ENCODE results near the gene TRAPPC10. TPM values are rescaled to one million over a fixed set of nuclear protein-coding genes. Genes with fewer than 3 reads are reported as not detected.
A peak's percentile ranks its signal among the peaks of the same experiment; 100 is the strongest.

TRAPPC10 gene
- total and polyA plus RNA-seq, 10 of the 15 experiments (the other 5 are each of a cell fraction or from before 2014, with no cell fraction given) = 1.1 to 39.6 (median 28.2) TPM

DNA sequence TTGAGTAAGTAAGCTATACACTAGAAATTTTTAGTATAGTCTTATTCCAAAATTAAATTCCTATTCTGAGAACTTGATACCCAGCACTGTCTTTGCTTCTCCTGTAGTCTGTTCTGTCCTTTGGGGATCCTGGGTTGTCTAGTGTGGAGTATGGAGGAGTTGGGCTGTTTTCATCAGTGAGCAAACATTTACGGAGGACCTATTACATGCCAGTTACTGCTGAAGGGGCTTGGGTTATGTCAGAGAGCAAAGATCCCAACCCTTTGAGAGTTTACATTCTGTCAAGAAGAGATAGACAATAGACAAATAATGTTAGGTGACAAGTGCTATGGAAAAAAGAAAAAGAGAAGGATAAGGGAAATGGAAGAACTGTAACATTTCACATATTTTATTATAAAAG, 9.0 kb downstream of the TRAPPC10 start (continued):
- no peak for TF ChIP-seq ETV6 (conservative IDR thresholded peaks at IDR 0.05 in 1 of 2, IDR thresholded peaks at IDR 0.05 in 1 of 2; ENCODE audit: borderline replicate concordance in 1 of 2, low read depth in 1 of 2)

DNA sequence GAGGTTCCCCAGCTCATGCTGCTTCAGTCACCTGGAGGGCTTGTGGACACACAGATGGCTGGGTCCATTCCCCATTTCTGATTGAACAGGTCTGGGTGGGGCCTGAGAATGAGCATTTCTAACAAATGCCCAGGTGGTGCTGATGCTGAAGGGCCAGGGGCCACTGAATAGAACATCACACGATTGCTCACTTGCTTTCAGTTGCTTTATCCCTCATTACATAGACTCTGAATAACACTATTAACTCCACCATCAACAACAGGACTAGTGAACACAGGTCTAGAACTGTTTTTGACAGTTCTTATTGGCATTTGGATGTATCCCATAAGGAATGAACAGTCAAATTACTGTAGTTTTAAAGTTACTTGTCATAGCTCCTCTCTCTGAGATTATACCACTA, 12.1 kb downstream of the TRAPPC10 start:
- H3K4me1 ChIP-seq (ENCODE audit: control insufficient read depth, insufficient read depth, low read length) = peaks cover 10% of the 10 kb centered on the region
- 54% methylated on average over 1 of the region's 1 CpG for WGBS (ENCODE audit: insufficient coverage, insufficient replicate concordance, low lambda C conversion rate, missing lambda C conversion rate)
- POLR2A ChIA-PET = interaction anchor here (2.6 kb wide), 1 partner anchor 10 kb away, joined by 10 read pairs; no protein-coding TSS in a partner anchor
- CTCF ChIA-PET = interaction anchor here (0.6 to 1.2 kb wide), 2 partner anchors 10 to 22 kb away, joined by 3 read pairs; no protein-coding TSS in a partner anchor
- ATAC-seq (no peak), DNase-seq (ENCODE audit: low read depth, low spot score) (no peak), FAIRE-seq (peak; percentile 62)
- no TSS peak for BruUV-seq (replicated peaks)
- no peak overlapping the region for H3K9ac ChIP-seq (ENCODE audit: control insufficient read depth, insufficient read depth, low read length)
- no peak overlapping the region for H3K4me3 ChIP-seq
- H3K4me2 ChIP-seq (ENCODE audit: control insufficient read depth, insufficient read depth) = no peak overlapping the region
- H3K36me3 ChIP-seq (ENCODE audit: control insufficient read depth in 2 of 2, insufficient read depth in 2 of 2, low read length in 1 of 2) = no peaks in the 10 kb centered on the region
- SMC1A ChIA-PET (ENCODE audit: uncharacterized antibody, unreplicated experiment) = interaction anchor here (1.0 to 1.6 kb wide), 2 partner anchors 9 to 11 kb away, joined by 3 to 6 read pairs; no protein-coding TSS in a partner anchor
- H2AFZ ChIP-seq (ENCODE audit: control insufficient read depth, low read depth, low read length) = no peak overlapping the region
- H3K79me2 ChIP-seq (ENCODE audit: control insufficient read depth, insufficient read depth, low read length) = peaks cover 94% of the 10 kb centered on the region
- no peaks in the 10 kb centered on the region; the same call in 1 of the 2 replicates for H4K20me1 ChIP-seq (ENCODE audit: control insufficient read depth, insufficient read depth)
- in situ Hi-C loops (cut with MboI) = no loop called here
- intact Hi-C loops (cut with micrococcal nuclease; ENCODE audit: unreplicated experiment) = no loop called here
- H3K27me3 ChIP-seq (replicated peaks in 1 of 2; ENCODE audit: control insufficient read depth in 2 of 2, insufficient read depth in 2 of 2, low read length in 1 of 2) = no peaks in the 10 kb centered on the region
- H3K9me3 ChIP-seq (replicated peaks; ENCODE audit: control insufficient read depth, insufficient read depth, low read length) = peaks cover 3% of the 10 kb centered on the region; the same call in 1 of the 3 replicates
- RAD21 ChIA-PET (ENCODE audit: unreplicated experiment) = interaction anchor here (1.4 to 1.6 kb wide), 2 partner anchors 9 to 11 kb away, joined by 4 read pairs; no protein-coding TSS in a partner anchor
- H3K27ac ChIP-seq (ENCODE audit: control insufficient read depth, insufficient read depth) = no peak overlapping the region
- TF ChIP-seq TBL1XR1 (IDR thresholded peaks at IDR 0.05; ENCODE audit: low read depth, low read length) (no peak), CBX5 (IDR thresholded peaks at IDR 0.05; ENCODE audit: low read depth) (no peak), FOXM1 (IDR thresholded peaks at IDR 0.05; ENCODE audit: low read depth, low read length) (no peak), GABPA (IDR thresholded peaks at IDR 0.05; ENCODE audit: low read depth) (no peak), NBN (IDR thresholded peaks at IDR 0.05) (no peak), ESRRA (IDR thresholded peaks at IDR 0.05; ENCODE audit: low read length) (no peak), WRNIP1 (IDR thresholded peaks at IDR 0.05; ENCODE audit: borderline replicate concordance, low read depth, low read length) (no peak), TCF12 (IDR thresholded peaks at IDR 0.05; ENCODE audit: low read depth, low read length) (no peak), ZNF24 (IDR thresholded peaks at IDR 0.05) (no peak), PAX5 (IDR thresholded peaks at IDR 0.05; ENCODE audit: borderline replicate concordance, low read depth, low read length) (no peak)
- TF ChIP-seq, protein P1, sequence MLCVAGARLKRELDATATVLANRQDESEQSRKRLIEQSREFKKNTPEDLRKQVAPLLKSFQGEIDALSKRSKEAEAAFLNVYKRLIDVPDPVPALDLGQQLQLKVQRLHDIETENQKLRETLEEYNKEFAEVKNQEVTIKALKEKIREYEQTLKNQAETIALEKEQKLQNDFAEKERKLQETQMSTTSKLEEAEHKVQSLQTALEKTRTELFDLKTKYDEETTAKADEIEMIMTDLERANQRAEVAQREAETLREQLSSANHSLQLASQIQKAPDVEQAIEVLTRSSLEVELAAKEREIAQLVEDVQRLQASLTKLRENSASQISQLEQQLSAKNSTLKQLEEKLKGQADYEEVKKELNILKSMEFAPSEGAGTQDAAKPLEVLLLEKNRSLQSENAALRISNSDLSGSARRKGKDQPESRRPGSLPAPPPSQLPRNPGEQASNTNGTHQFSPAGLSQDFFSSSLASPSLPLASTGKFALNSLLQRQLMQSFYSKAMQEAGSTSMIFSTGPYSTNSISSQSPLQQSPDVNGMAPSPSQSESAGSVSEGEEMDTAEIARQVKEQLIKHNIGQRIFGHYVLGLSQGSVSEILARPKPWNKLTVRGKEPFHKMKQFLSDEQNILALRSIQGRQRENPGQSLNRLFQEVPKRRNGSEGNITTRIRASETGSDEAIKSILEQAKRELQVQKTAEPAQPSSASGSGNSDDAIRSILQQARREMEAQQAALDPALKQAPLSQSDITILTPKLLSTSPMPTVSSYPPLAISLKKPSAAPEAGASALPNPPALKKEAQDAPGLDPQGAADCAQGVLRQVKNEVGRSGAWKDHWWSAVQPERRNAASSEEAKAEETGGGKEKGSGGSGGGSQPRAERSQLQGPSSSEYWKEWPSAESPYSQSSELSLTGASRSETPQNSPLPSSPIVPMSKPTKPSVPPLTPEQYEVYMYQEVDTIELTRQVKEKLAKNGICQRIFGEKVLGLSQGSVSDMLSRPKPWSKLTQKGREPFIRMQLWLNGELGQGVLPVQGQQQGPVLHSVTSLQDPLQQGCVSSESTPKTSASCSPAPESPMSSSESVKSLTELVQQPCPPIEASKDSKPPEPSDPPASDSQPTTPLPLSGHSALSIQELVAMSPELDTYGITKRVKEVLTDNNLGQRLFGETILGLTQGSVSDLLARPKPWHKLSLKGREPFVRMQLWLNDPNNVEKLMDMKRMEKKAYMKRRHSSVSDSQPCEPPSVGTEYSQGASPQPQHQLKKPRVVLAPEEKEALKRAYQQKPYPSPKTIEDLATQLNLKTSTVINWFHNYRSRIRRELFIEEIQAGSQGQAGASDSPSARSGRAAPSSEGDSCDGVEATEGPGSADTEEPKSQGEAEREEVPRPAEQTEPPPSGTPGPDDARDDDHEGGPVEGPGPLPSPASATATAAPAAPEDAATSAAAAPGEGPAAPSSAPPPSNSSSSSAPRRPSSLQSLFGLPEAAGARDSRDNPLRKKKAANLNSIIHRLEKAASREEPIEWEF (IDR thresholded peaks at IDR 0.05; ENCODE audit: insufficient replicate concordance, low read depth, low read length) = no peak
- TF ChIP-seq, protein P2, sequence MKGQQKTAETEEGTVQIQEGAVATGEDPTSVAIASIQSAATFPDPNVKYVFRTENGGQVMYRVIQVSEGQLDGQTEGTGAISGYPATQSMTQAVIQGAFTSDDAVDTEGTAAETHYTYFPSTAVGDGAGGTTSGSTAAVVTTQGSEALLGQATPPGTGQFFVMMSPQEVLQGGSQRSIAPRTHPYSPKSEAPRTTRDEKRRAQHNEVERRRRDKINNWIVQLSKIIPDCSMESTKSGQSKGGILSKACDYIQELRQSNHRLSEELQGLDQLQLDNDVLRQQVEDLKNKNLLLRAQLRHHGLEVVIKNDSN (IDR thresholded peaks at IDR 0.05; ENCODE audit: borderline replicate concordance, extremely low read length, insufficient read depth, low read depth, low read length) = no peak

Measured in GM12878 (cell line).